Measurements from ENCODE around the gene AKAP1.

The AKAP1 gene

DNA sequence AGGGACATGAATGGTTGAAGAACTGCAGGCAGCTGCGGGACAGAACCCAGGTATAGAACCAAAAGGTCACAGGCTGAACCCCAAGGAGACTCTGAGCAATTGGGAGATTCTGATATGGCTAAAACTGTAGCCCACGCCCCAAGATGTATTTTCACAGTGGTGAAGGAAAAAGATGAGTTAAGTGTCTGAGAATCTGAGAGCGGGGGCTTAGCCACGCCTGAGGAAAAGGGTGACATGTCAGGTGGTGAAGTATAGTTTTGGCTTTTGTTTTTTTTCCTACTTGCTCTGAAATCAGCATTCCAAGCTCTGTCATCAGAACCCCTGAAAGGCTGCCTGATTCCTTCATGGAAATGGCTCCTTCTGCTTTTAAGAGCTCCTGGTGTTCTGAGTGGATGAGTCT lies 73.3 kb downstream of the AKAP1 start:
- Histone ChIP-seq H3K4me1 (no peaks in the 10 kb centered on the region), H3K4me3 (no peak overlapping the region), H3K9me3 (no peaks in the 10 kb centered on the region), H3K27ac (no peak overlapping the region), H3K27me3 (no peaks in the 10 kb centered on the region), H3K36me3 (no peaks in the 10 kb centered on the region)
- no peak for DNase-seq
- TF ChIP-seq, protein P1, sequence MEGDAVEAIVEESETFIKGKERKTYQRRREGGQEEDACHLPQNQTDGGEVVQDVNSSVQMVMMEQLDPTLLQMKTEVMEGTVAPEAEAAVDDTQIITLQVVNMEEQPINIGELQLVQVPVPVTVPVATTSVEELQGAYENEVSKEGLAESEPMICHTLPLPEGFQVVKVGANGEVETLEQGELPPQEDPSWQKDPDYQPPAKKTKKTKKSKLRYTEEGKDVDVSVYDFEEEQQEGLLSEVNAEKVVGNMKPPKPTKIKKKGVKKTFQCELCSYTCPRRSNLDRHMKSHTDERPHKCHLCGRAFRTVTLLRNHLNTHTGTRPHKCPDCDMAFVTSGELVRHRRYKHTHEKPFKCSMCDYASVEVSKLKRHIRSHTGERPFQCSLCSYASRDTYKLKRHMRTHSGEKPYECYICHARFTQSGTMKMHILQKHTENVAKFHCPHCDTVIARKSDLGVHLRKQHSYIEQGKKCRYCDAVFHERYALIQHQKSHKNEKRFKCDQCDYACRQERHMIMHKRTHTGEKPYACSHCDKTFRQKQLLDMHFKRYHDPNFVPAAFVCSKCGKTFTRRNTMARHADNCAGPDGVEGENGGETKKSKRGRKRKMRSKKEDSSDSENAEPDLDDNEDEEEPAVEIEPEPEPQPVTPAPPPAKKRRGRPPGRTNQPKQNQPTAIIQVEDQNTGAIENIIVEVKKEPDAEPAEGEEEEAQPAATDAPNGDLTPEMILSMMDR (IDR thresholded peaks at IDR 0.05) = no peak
- intact Hi-C loops (cut with DNase I; ENCODE audit: low total_unique reads) = no loop called here

DNA sequence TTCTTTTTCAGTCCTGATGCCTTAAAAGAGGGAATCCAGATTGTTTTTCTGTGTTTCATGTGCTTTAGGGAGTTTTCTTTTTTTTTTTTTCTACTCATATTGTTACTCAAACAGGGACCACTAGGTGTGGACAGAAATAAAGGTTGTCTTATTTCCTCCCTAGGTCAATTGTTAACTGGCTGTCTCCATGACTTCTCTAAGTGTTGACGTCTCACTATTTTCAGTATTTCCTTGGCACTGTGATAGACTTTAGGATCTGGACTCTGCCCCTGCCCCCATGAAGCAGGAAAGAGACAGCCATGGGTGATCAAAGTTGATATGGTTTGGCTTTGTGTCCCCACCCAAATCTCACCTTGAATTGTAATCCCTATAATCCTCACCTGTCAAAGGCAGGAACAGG lies 73.7 kb downstream of the AKAP1 start:
- H3K27ac ChIP-seq = no peak overlapping the region
- intact Hi-C loops (cut with DNase I; ENCODE audit: low total_unique reads) = no loop called here
- H3K27me3 ChIP-seq = no peaks in the 10 kb centered on the region
- DNase-seq = no peak
- no peak overlapping the region for H3K4me3 ChIP-seq
- no peaks in the 10 kb centered on the region for H3K36me3 ChIP-seq
- no peaks in the 10 kb centered on the region for H3K4me1 ChIP-seq
- TF ChIP-seq, protein P1 (IDR thresholded peaks at IDR 0.05) = no peak
- no peaks in the 10 kb centered on the region for H3K9me3 ChIP-seq

DNA sequence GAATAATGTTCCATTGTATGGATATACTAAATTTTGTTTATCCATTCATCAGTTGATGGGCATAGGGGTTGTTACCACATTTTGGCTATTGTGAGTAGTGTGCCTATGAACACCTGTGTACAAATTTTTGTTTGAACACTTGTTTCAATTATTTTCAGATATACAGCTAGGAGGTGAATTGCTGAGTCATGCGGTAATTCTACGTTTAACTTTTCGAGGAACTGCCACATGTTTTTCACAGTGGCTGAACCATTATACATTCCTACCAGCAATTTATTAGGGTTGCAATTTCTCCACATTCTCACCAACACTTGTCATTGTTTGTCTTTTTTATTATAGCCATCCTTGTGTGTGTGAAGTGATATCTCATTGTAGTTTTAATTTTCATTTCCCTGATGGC lies 75.6 kb downstream of the AKAP1 start:
- TF ChIP-seq, protein P1 (IDR thresholded peaks at IDR 0.05) = no peak
- Histone ChIP-seq H3K4me1 (no peaks in the 10 kb centered on the region), H3K9me3 (no peaks in the 10 kb centered on the region), H3K4me3 (no peak overlapping the region), H3K36me3 (no peaks in the 10 kb centered on the region), H3K27me3 (peaks cover 0 to 3% of the 10 kb centered on the region in 2 donors), H3K27ac (no peak overlapping the region)
- DNase-seq = no peak
- intact Hi-C loops (cut with DNase I; ENCODE audit: low total_unique reads) = no loop called here

DNA sequence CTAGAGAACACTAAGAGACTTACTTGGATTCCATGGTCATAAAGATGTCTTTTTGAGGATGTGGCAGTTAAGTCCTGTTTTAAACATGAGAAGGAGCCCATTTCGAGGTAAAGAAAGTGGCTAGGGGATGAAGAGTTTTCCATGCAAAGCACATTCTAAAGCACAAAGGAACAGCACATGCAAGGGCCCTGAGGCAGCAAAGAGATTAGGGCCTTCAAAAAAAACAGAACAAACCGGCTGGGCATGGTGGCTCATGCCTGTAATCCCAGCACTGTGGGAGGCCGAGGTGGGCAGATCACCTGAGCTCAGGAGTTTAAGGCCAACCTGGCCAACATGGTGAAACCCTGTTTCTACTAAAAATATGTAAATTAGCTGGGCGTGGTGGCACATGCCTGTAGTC lies 79.8 kb downstream of the AKAP1 start:
- Histone ChIP-seq H3K9me3 (no peaks in the 10 kb centered on the region), H3K27ac (no peak overlapping the region), H3K4me3 (no peak overlapping the region), H3K36me3 (no peaks in the 10 kb centered on the region), H3K4me1 (no peaks in the 10 kb centered on the region), H3K27me3 (peaks cover 0 to 4% of the 10 kb centered on the region in 2 donors)
- DNase-seq = no peak
- TF ChIP-seq, protein P1 (IDR thresholded peaks at IDR 0.05) = no peak
- intact Hi-C loops (cut with DNase I; ENCODE audit: low total_unique reads) = no loop called here

DNA sequence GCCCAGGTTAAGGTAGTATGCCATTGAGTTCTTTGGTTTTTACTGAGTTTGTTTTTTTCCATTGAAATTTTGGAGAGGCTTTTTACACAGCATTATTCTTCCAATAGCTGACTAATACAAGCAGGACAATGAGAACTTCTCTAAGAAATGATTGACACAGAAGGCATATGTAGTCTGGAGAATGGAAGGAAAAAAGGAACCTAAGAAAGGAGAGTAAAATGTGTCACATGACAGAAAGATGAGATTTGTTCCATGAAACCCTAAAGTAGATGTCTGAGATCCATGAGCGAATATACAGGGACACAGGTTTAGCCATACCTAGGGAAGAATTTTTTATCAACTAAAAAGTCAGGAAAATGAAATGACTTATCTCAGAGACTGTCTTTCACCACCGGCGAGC lies 80.7 kb downstream of the AKAP1 start:
- Histone ChIP-seq H3K9me3 (no peaks in the 10 kb centered on the region), H3K27ac (no peak overlapping the region), H3K4me3 (no peak overlapping the region), H3K36me3 (no peaks in the 10 kb centered on the region), H3K4me1 (no peaks in the 10 kb centered on the region), H3K27me3 (peaks cover 0 to 8% of the 10 kb centered on the region in 2 donors)
- TF ChIP-seq, protein P1 (IDR thresholded peaks at IDR 0.05) = no peak
- intact Hi-C loops (cut with DNase I; ENCODE audit: low total_unique reads) = no loop called here
- DNase-seq = no peak

DNA sequence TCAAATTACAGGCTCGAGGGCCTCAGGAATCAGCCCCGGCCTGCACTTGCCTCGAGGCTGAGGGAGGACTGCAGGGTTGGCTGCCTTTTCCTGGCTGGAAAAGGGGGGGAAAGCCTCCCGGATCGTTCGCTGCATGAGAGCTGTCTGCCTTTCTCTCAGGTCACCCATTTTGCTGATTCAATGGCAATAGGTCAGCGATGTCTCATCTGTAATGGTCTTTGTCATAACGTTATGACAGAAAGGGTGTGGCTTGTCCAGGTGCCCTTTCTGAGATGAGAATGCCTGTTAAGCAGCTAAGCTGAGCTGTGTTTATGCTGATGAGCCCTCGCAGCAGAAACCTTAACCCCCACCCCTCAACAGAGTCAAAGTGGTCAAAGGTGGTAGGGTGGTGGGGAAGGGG lies 81.8 kb downstream of the AKAP1 start:
- no peak for DNase-seq
- H3K9me3 ChIP-seq = no peaks in the 10 kb centered on the region
- H3K4me1 ChIP-seq = no peaks in the 10 kb centered on the region
- TF ChIP-seq, protein P1 (IDR thresholded peaks at IDR 0.05) = no peak
- no peak overlapping the region for H3K4me3 ChIP-seq
- H3K27me3 ChIP-seq = peaks cover 0 to 8% of the 10 kb centered on the region in 2 donors
- intact Hi-C loops (cut with DNase I; ENCODE audit: low total_unique reads) = no loop called here
- H3K27ac ChIP-seq = no peak overlapping the region
- no peaks in the 10 kb centered on the region for H3K36me3 ChIP-seq
